Pancreas (tissue), 10 donors: ENCODE results near the gene FMR1NB. TPM values are rescaled to one million over a fixed set of nuclear protein-coding genes. Genes with fewer than 3 reads are reported as not detected.
A peak's percentile ranks its signal among the peaks of the same experiment; 100 is the strongest.

Experiments used
- ATAC-seq, 4 donors: fragments of 200-7000 bp; cut with Tn5 transposase; one replicate each; pipeline versions ENCODE4 v1.8.0 to v1.9.1; 2020; ENCODE audit warnings: mild to moderate bottlenecking in 4 of 4, moderate library complexity in 4 of 4
- DNase-seq, 6 donors: peaks; one replicate each; pipeline ENCODE4 v3.0.0-alpha.2; 2020
- FAIRE-seq: peaks from 2 replicates; lab custom pipeline; 2012; peaks lifted over from hg19 to GRCh38; lab: Jason Lieb, UNC
- H3K27ac ChIP-seq, 4 donors: fragments of 200-600 bp; sonication (generic); 1 replicate in 3 of 4; 2 replicates in 1 of 4; pipeline versions ENCODE4 v1.5.0 to v1.8.0; 2020
- H3K27me3 ChIP-seq, 4 donors: fragments of 200-600 bp; one replicate each; pipeline ENCODE4 v1.8.0; 2021
- H3K36me3 ChIP-seq, 3 donors: fragments of 200-600 bp; sonication (generic) in 1 of 3; one replicate each; pipeline versions ENCODE4 v1.5.0 to v1.8.0; 2020 to 2021
- H3K4me1 ChIP-seq, 3 donors: fragments of 200-600 bp; one replicate each; pipeline ENCODE4 v1.8.0; 2021
- H3K4me3 ChIP-seq, 4 donors: fragments of 200-600 bp; sonication (generic) in 2 of 4; one replicate each; pipeline versions ENCODE4 v1.5.0 to v1.8.0; 2020 to 2021
- H3K9me3 ChIP-seq, 4 donors: fragments of 200-600 bp; one replicate each; pipeline ENCODE4 v1.8.0; 2021
- WGBS, 2 donors: extraction: QIAGEN DNeasy Blood & Tissue Kit; methylation state at CpG; one replicate each; pipeline ENCODE4 v1.1.7; 2013; 5-methylcytosine and 5-hydroxymethylcytosine counted together
- intact Hi-C, 3 donors: fragments of 100-400 bp; cut with DNase I; formaldehyde crosslinking; loops; one replicate each; pipeline versions ENCODE4 v1.11.1 to v1.14.2; 2022
- polyA plus RNA-seq, 2 donors: library from polyadenylated mRNA; stranded (reverse); fragments of 200-250 nt; gene quantifications; one replicate each; pipeline ENCODE4 v1.2.3, GENCODE V29; 2013
- total RNA-seq, 6 donors: library from RNA; stranded (reverse); fragmentation: NEBNext Ultra II Directional in 4 of 6; extraction: Animal tissue kit (Norgen Biotek cat#: 25700) in 4 of 6; gene quantifications; one replicate each; pipeline versions ENCODE4 v1.2.1 to v1.2.4, GENCODE V29; 2021 to 2023
- TF ChIP-seq, protein P1 (sequence below), 4 donors: fragments of 200-600 bp; sonication (generic) in 3 of 4; IDR thresholded peaks; one replicate each; pipeline versions ENCODE4 v1.5.0 to v1.8.0; 2021; ENCODE audit warnings: antibody characterized with exemption in 4 of 4
- donor health status: healthy with polysubstance abuse.
- donor health status: DM: no; HTN: no; CAD: no; lungs with moderate emphysema.
- donor health status: DM: no; HTN: no; CAD: no.
- donor health status: control.
- donor health status: control.
- donor health status: Bipolar disorder and iron deficiency.
- donor health status: DM: yes; HTN: yes; CAD: no.
- donor health status: DM: no; HTN: no; CAD: no.
- donor health status: DM: no; HTN: no; CAD: no.
- donor health status: DM: yes; HTN: yes; CAD: no.

The FMR1NB gene
- total and polyA plus RNA-seq, 8 donors, result 0.19 TPM; not detected in 7

GRCh38 chrX:147960722-147961121 is 20.4 kb upstream of the FMR1NB start:
- no peak overlapping the region for H3K27ac ChIP-seq
- no peak for FAIRE-seq
- H3K9me3 ChIP-seq, result no peaks in the 10 kb centered on the region
- intact Hi-C loops, result no loop called here
- H3K36me3 ChIP-seq, result no peaks in the 10 kb centered on the region
- H3K4me1 ChIP-seq, result no peaks in the 10 kb centered on the region
- H3K4me3 ChIP-seq, result no peak overlapping the region
- no peak for ATAC-seq
- TF ChIP-seq, protein P1, sequence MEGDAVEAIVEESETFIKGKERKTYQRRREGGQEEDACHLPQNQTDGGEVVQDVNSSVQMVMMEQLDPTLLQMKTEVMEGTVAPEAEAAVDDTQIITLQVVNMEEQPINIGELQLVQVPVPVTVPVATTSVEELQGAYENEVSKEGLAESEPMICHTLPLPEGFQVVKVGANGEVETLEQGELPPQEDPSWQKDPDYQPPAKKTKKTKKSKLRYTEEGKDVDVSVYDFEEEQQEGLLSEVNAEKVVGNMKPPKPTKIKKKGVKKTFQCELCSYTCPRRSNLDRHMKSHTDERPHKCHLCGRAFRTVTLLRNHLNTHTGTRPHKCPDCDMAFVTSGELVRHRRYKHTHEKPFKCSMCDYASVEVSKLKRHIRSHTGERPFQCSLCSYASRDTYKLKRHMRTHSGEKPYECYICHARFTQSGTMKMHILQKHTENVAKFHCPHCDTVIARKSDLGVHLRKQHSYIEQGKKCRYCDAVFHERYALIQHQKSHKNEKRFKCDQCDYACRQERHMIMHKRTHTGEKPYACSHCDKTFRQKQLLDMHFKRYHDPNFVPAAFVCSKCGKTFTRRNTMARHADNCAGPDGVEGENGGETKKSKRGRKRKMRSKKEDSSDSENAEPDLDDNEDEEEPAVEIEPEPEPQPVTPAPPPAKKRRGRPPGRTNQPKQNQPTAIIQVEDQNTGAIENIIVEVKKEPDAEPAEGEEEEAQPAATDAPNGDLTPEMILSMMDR (IDR thresholded peaks at IDR 0.05), result no peak
- WGBS, 2 donors, result 46 to 54% methylated on average over 2 of the region's 2 CpGs
- DNase-seq, result no peak
- H3K27me3 ChIP-seq, result no peaks in the 10 kb centered on the region

- H3K9me3 ChIP-seq, result no peaks in the 10 kb centered on the region
- DNase-seq (no peak), ATAC-seq (no peak), FAIRE-seq (no peak)
- TF ChIP-seq, protein P1 (IDR thresholded peaks at IDR 0.05), result no peak
- no peak overlapping the region for H3K4me3 ChIP-seq
- H3K27me3 ChIP-seq, result peaks cover 0 to 3% (median 0%) of the 10 kb centered on the region in 4 donors
- WGBS, 2 donors, result 52 to 59% methylated on average over 1 of the region's 1 CpG
- H3K36me3 ChIP-seq, result no peaks in the 10 kb centered on the region
- intact Hi-C loops, result no loop called here
- no peak overlapping the region for H3K27ac ChIP-seq
- H3K4me1 ChIP-seq, result no peaks in the 10 kb centered on the region
Observed at GRCh38 chrX:147962476-147962875, 18.7 kb upstream of the FMR1NB start.

DNA sequence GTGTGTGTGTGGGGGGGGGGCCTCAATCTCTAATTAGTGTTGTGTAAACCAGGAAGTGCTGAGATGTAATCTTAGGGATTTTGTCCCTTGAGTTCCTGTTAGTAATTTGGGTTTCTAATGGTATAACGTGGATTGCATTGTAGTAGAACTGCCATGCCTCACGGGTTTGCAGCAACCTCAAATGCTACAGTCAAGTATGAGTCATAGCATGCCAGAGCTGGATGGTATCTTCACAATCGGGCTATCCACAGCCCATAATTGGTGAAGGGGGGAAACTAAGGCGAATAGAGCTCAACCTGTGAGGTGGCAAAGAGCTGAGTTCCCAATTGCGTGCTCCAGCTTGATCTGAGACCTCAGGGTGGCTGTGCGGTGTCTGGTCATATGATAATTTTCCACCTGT is 2.2 kb upstream of the FMR1NB start:
- no peaks in the 10 kb centered on the region for H3K36me3 ChIP-seq
- no peaks in the 10 kb centered on the region for H3K4me1 ChIP-seq
- no peaks in the 10 kb centered on the region for H3K27me3 ChIP-seq
- 55 to 62% methylated on average over 6 of the region's 6 CpGs for WGBS, 2 donors
- no peak for FAIRE-seq
- TF ChIP-seq, protein P1 (IDR thresholded peaks at IDR 0.05), result no peak
- H3K27ac ChIP-seq, result no peak overlapping the region
- no peak for DNase-seq
- no peaks in the 10 kb centered on the region for H3K9me3 ChIP-seq
- intact Hi-C loops, result no loop called here
- H3K4me3 ChIP-seq, result no peak overlapping the region
- ATAC-seq, result no peak

GRCh38 chrX:148020329-148020728 is 39.2 kb downstream of the FMR1NB start:
- Histone ChIP-seq H3K36me3 (no peaks in the 10 kb centered on the region), H3K27ac (no peak overlapping the region), H3K4me1 (no peaks in the 10 kb centered on the region), H3K27me3 (no peaks in the 10 kb centered on the region), H3K4me3 (no peak overlapping the region), H3K9me3 (no peaks in the 10 kb centered on the region)
- no peak for ATAC-seq
- TF ChIP-seq, protein P1 (IDR thresholded peaks at IDR 0.05), result no peak
- FAIRE-seq, result no peak
- no peak for DNase-seq
- intact Hi-C loops, result no loop called here
- 83 to 85% methylated on average over 2 of the region's 2 CpGs for WGBS, 2 donors

GRCh38 chrX:148024425-148025148 is 43.5 kb downstream of the FMR1NB start:
- Histone ChIP-seq H3K27me3 (no peaks in the 10 kb centered on the region), H3K36me3 (no peaks in the 10 kb centered on the region), H3K4me3 (no peak overlapping the region), H3K4me1 (no peaks in the 10 kb centered on the region), H3K27ac (no peak overlapping the region), H3K9me3 (no peaks in the 10 kb centered on the region)
- TF ChIP-seq, protein P1 (IDR thresholded peaks at IDR 0.05), result no peak
- ATAC-seq, result no peak
- intact Hi-C loops, result no loop called here
- peak; percentile 13 for FAIRE-seq
- DNase-seq, result no peak
- WGBS, 2 donors, result 77 to 85% methylated on average over 8 of the region's 8 CpGs
